ENCODE results near the gene CCDC57.
"Not testable (repeated sequence)": the region's sequence is repeated elsewhere in the genome, so short reads cannot be mapped to it uniquely, and the experiment has no call there.

CCDC57 gene

GRCh38 chr17:82194765-82195164 lies 17.9 kb downstream of the CCDC57 start:
- Histone ChIP-seq H3K4me3 (ENCODE audit: insufficient read depth, low read length, poor library complexity, severe bottlenecking) (no peak overlapping the region), H4K20me1 (ENCODE audit: low read depth, low read length) (no peaks in the 10 kb centered on the region), H3K27me3 (ENCODE audit: low read length) (no peaks in the 10 kb centered on the region), H3K9ac (ENCODE audit: low read length) (no peak overlapping the region), H3K9me3 (ENCODE audit: insufficient read depth, low read length) (no peaks in the 10 kb centered on the region), H3K9me2 (replicated peaks; ENCODE audit: insufficient read depth, low read length) (no peaks in the 10 kb centered on the region), H3K27ac (ENCODE audit: low read depth, low read length) (no peak overlapping the region), H2AFZ (ENCODE audit: low read depth, low read length, severe bottlenecking) (no peak overlapping the region), H3K4me2 (ENCODE audit: low read depth, low read length, poor library complexity, severe bottlenecking) (no peak overlapping the region), H3F3A (ENCODE audit: insufficient read depth) (no peaks in the 10 kb centered on the region), H3K79me2 (ENCODE audit: insufficient read depth, low read length) (no peaks in the 10 kb centered on the region), H3K36me3 (ENCODE audit: low read length) (no peaks in the 10 kb centered on the region)
- TF ChIP-seq CTCF (IDR thresholded peaks at IDR 0.05; ENCODE audit: insufficient read depth, low read length, poor library complexity, severe bottlenecking): no peak
- TF ChIP-seq EZH2phosphoT487 (conservative IDR thresholded peaks at IDR 0.05; ENCODE audit: low read length): no peak

GRCh38 chr17:82193520-82194220 lies 19.0 kb downstream of the CCDC57 start:
- H3K9ac ChIP-seq (ENCODE audit: low read length): no peak overlapping the region
- H3K9me3 ChIP-seq (ENCODE audit: insufficient read depth, low read length): no peaks in the 10 kb centered on the region
- no peak overlapping the region for H3K4me2 ChIP-seq (ENCODE audit: low read depth, low read length, poor library complexity, severe bottlenecking)
- no peaks in the 10 kb centered on the region for H3K9me2 ChIP-seq (replicated peaks; ENCODE audit: insufficient read depth, low read length)
- H3K79me2 ChIP-seq (ENCODE audit: insufficient read depth, low read length): no peaks in the 10 kb centered on the region
- no peaks in the 10 kb centered on the region for H3K36me3 ChIP-seq (ENCODE audit: low read length)
- no peak overlapping the region for H2AFZ ChIP-seq (ENCODE audit: low read depth, low read length, severe bottlenecking)
- no peak overlapping the region for H3K27ac ChIP-seq (ENCODE audit: low read depth, low read length)
- H3F3A ChIP-seq (ENCODE audit: insufficient read depth): no peaks in the 10 kb centered on the region
- no peaks in the 10 kb centered on the region for H3K27me3 ChIP-seq (ENCODE audit: low read length)
- no peak overlapping the region for H3K4me3 ChIP-seq (ENCODE audit: insufficient read depth, low read length, poor library complexity, severe bottlenecking)
- H4K20me1 ChIP-seq (ENCODE audit: low read depth, low read length): no peaks in the 10 kb centered on the region
- TF ChIP-seq EZH2phosphoT487 (conservative IDR thresholded peaks at IDR 0.05; ENCODE audit: low read length) (no peak), CTCF (IDR thresholded peaks at IDR 0.05; ENCODE audit: insufficient read depth, low read length, poor library complexity, severe bottlenecking) (no peak)

GRCh38 chr17:82193050-82193449 lies 19.6 kb downstream of the CCDC57 start:
- not testable (repeated sequence) for H3K9me3 ChIP-seq (ENCODE audit: insufficient read depth, low read length); H3K27me3 ChIP-seq (ENCODE audit: low read length); H3K79me2 ChIP-seq (ENCODE audit: insufficient read depth, low read length); H3K36me3 ChIP-seq (ENCODE audit: low read length); H3K9ac ChIP-seq (ENCODE audit: low read length); H3K4me2 ChIP-seq (ENCODE audit: low read depth, low read length, poor library complexity, severe bottlenecking); H3K4me3 ChIP-seq (ENCODE audit: insufficient read depth, low read length, poor library complexity, severe bottlenecking); H3K9me2 ChIP-seq (replicated peaks; ENCODE audit: insufficient read depth, low read length); H4K20me1 ChIP-seq (ENCODE audit: low read depth, low read length); H3F3A ChIP-seq (ENCODE audit: insufficient read depth); H2AFZ ChIP-seq (ENCODE audit: low read depth, low read length, severe bottlenecking); H3K27ac ChIP-seq (ENCODE audit: low read depth, low read length)

GRCh38 chr17:82188001-82188961 lies 24.4 kb downstream of the CCDC57 start:
- no peaks in the 10 kb centered on the region for H3K9me2 ChIP-seq (replicated peaks; ENCODE audit: insufficient read depth, low read length)
- no peak overlapping the region for H2AFZ ChIP-seq (ENCODE audit: low read depth, low read length, severe bottlenecking)

More at GRCh38 chr17:82188001-82188961, 24.4 kb downstream of the CCDC57 start:
- no peak overlapping the region for H3K27ac ChIP-seq (ENCODE audit: low read depth, low read length)
- H3K27me3 ChIP-seq (ENCODE audit: low read length): no peaks in the 10 kb centered on the region
- H3K36me3 ChIP-seq (ENCODE audit: low read length): no peaks in the 10 kb centered on the region
- H3K9me3 ChIP-seq (ENCODE audit: insufficient read depth, low read length): no peaks in the 10 kb centered on the region
- no peak for TF ChIP-seq EZH2phosphoT487 (conservative IDR thresholded peaks at IDR 0.05; ENCODE audit: low read length)
- no peak for TF ChIP-seq CTCF (IDR thresholded peaks at IDR 0.05; ENCODE audit: insufficient read depth, low read length, poor library complexity, severe bottlenecking)
- H3K9ac ChIP-seq (ENCODE audit: low read length): no peak overlapping the region
- no peaks in the 10 kb centered on the region for H3F3A ChIP-seq (ENCODE audit: insufficient read depth)
- H3K4me3 ChIP-seq (ENCODE audit: insufficient read depth, low read length, poor library complexity, severe bottlenecking): no peak overlapping the region
- no peaks in the 10 kb centered on the region for H3K79me2 ChIP-seq (ENCODE audit: insufficient read depth, low read length)
- H3K4me2 ChIP-seq (ENCODE audit: low read depth, low read length, poor library complexity, severe bottlenecking): no peak overlapping the region
- no peaks in the 10 kb centered on the region for H4K20me1 ChIP-seq (ENCODE audit: low read depth, low read length)

All from SU-DHL-6 (cell line).